Measurements from ENCODE around the gene PFKFB4. TPM values are rescaled to one million over a fixed set of nuclear protein-coding genes. Genes with fewer than 3 reads are reported as not detected.
"Not testable (repeated sequence)": the region's sequence is repeated elsewhere in the genome, so short reads cannot be mapped to it uniquely, and the experiment has no call there.

The PFKFB4 gene
- total RNA-seq, 3 donors from 2014 or later (not counting 1 experiment from before 2014, with no cell fraction given), result 2.4 to 4.3 (median 3.6) TPM

DNA sequence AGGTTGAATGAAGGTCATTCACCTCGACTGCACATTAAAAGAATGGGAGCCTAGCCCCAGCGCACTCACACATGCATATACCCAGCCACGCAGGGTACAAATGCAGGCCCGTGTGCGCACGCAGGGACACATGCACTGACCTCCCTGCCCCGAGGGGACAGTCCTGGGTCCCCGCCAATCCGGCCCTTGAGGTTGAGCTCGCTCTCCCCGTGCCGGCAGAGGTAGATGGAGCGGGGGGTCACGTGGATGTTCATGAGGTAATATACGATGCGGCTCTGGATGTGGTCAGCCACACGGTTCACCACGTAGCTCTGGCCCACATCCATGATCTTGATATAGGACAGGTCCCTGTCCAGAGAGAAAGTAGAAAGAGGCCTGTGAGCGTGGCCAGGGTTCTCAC lies 20.5 kb downstream of the PFKFB4 start:
- intact Hi-C loops (cut with micrococcal nuclease), result no loop called here
- H3K36me3 Mint-ChIP-seq, result no peaks in the 10 kb centered on the region
- H3K27me3 Mint-ChIP-seq (ENCODE audit: low read depth in 2 of 2), result no peaks in the 10 kb centered on the region
- Histone ChIP-seq H3K9me3 (ENCODE audit: control insufficient read depth, insufficient read depth, low read length) (no peaks in the 10 kb centered on the region), H3K27me3 (ENCODE audit: control insufficient read depth, insufficient read depth, low read length) (no peaks in the 10 kb centered on the region), H3K27ac (ENCODE audit: low read length) (no peak overlapping the region), H3K36me3 (ENCODE audit: control insufficient read depth, insufficient read depth, low read length) (no peaks in the 10 kb centered on the region), H3K4me3 (ENCODE audit: low read length) (no peak overlapping the region), H3K4me1 (ENCODE audit: control insufficient read depth, insufficient read depth, low read length) (no peaks in the 10 kb centered on the region)
- no peak for DNase-seq
- 78% methylated on average over 19 of the region's 19 CpGs for WGBS (ENCODE audit: insufficient coverage)
- H3K4me3 Mint-ChIP-seq, result no peak overlapping the region
- H3K9me3 Mint-ChIP-seq, result no peaks in the 10 kb centered on the region
- no peaks in the 10 kb centered on the region for H3K4me1 Mint-ChIP-seq
- ATAC-seq, result peak in 1 of 3 donors; percentile 37
- TF ChIP-seq, protein P1, sequence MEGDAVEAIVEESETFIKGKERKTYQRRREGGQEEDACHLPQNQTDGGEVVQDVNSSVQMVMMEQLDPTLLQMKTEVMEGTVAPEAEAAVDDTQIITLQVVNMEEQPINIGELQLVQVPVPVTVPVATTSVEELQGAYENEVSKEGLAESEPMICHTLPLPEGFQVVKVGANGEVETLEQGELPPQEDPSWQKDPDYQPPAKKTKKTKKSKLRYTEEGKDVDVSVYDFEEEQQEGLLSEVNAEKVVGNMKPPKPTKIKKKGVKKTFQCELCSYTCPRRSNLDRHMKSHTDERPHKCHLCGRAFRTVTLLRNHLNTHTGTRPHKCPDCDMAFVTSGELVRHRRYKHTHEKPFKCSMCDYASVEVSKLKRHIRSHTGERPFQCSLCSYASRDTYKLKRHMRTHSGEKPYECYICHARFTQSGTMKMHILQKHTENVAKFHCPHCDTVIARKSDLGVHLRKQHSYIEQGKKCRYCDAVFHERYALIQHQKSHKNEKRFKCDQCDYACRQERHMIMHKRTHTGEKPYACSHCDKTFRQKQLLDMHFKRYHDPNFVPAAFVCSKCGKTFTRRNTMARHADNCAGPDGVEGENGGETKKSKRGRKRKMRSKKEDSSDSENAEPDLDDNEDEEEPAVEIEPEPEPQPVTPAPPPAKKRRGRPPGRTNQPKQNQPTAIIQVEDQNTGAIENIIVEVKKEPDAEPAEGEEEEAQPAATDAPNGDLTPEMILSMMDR (IDR thresholded peaks at IDR 0.05), result no peak
- H3K27ac Mint-ChIP-seq, result no peak overlapping the region

DNA sequence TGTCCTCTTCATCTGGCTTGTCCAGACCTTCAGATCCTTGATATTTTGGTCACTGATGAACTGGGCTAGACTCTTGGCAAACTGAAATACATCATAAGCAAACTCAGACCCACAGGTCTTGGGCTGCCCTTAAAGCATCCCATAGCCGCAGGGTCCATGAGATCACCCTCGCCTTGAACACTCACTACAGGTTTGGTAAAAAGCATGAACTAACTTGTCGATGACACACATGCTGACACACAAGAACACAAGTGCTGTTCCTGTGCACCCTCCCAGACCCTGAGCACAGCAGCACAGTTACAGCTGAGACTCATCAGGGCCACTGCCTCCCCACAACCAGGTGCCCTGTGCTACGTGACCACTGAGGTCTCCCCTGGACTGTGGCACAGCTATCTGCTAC lies 21.0 kb downstream of the PFKFB4 start:
- Mint-ChIP-seq H3K27ac (no peak overlapping the region), H3K9me3 (no peaks in the 10 kb centered on the region), H3K27me3 (ENCODE audit: low read depth in 2 of 2) (no peaks in the 10 kb centered on the region), H3K4me1 (no peaks in the 10 kb centered on the region), H3K4me3 (no peak overlapping the region), H3K36me3 (no peaks in the 10 kb centered on the region)
- H3K4me1 ChIP-seq (ENCODE audit: control insufficient read depth, insufficient read depth, low read length), result no peaks in the 10 kb centered on the region
- no peak overlapping the region for H3K4me3 ChIP-seq (ENCODE audit: low read length)
- 90% methylated on average over 4 of the region's 4 CpGs for WGBS (ENCODE audit: insufficient coverage)
- H3K27ac ChIP-seq (ENCODE audit: low read length), result no peak overlapping the region
- TF ChIP-seq, protein P1 (IDR thresholded peaks at IDR 0.05), result no peak
- H3K36me3 ChIP-seq (ENCODE audit: control insufficient read depth, insufficient read depth, low read length), result no peaks in the 10 kb centered on the region
- DNase-seq, result no peak
- intact Hi-C loops (cut with micrococcal nuclease), result no loop called here
- peak in 1 of 3 donors; percentile 32 for ATAC-seq
- H3K27me3 ChIP-seq (ENCODE audit: control insufficient read depth, insufficient read depth, low read length), result no peaks in the 10 kb centered on the region
- H3K9me3 ChIP-seq (ENCODE audit: control insufficient read depth, insufficient read depth, low read length), result no peaks in the 10 kb centered on the region

DNA sequence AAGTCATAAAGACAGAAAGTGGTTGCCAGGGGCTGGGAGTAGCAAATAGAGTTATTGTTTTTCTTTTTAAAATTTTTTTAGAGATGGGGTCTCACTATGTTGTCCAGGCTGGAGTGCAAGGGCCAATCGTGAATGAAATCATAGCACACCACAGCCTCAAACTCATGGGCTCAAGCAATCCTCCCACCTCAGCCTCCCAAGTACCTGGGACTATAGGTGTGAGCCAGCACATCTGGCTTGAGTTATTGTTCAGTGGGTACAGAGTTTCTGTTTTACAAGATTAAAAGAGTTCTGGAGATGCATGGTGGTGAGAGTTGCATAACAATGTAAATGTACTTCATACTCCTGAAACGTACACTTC lies 23.6 kb downstream of the PFKFB4 start:
- Mint-ChIP-seq H3K36me3 (no peaks in the 10 kb centered on the region), H3K9me3 (no peaks in the 10 kb centered on the region), H3K27ac (no peak overlapping the region), H3K4me1 (no peaks in the 10 kb centered on the region), H3K27me3 (ENCODE audit: low read depth in 2 of 2) (no peaks in the 10 kb centered on the region), H3K4me3 (no peak overlapping the region)
- H3K27ac ChIP-seq (ENCODE audit: low read length), result no peak overlapping the region
- no peaks in the 10 kb centered on the region for H3K27me3 ChIP-seq (ENCODE audit: control insufficient read depth, insufficient read depth, low read length)
- no peak overlapping the region for H3K4me3 ChIP-seq (ENCODE audit: low read length)
- no peak for DNase-seq
- H3K9me3 ChIP-seq (ENCODE audit: control insufficient read depth, insufficient read depth, low read length), result no peaks in the 10 kb centered on the region
- intact Hi-C loops (cut with micrococcal nuclease), result no loop called here
- TF ChIP-seq, protein P1 (IDR thresholded peaks at IDR 0.05), result no peak
- no peak for ATAC-seq
- no CpG with 5 or more reads among the region's 2 CpGs for WGBS (ENCODE audit: insufficient coverage)
- no peaks in the 10 kb centered on the region for H3K36me3 ChIP-seq (ENCODE audit: control insufficient read depth, insufficient read depth, low read length)
- no peaks in the 10 kb centered on the region for H3K4me1 ChIP-seq (ENCODE audit: control insufficient read depth, insufficient read depth, low read length)

DNA sequence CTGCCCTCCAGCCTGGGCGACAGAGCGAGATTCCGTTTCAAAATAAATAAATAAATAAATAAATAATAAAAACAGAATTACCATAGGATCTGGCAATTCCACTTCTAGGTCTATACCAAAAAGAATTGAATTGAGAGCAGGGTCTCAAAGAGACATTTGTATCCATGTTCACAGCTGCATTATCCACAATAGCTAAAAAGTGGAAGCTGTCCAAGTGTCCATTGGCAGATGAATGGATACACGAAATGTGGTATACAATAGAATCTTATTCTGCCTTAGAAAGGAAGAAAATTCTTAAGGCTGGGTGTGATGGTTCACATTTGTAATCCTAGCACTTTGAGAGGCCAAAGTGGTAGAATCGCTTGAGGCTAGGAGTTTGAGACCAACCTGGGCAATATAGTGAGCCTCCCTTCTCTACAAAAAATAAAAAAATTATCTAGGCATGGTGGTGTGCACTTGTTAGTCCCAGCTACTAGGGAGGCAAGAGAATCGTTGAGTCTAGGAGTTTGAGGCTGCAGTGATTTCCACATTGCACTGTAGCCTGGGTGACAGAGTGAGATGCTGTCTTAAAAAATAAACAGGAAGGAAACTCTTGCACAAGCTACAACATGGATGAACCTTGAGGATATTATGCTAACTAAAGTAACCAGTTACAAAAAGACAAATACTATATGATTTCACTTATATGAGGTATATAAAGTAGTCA lies 24.2 kb downstream of the PFKFB4 start:
- Histone ChIP-seq H3K36me3 (ENCODE audit: control insufficient read depth, insufficient read depth, low read length) (no peaks in the 10 kb centered on the region), H3K4me1 (ENCODE audit: control insufficient read depth, insufficient read depth, low read length) (no peaks in the 10 kb centered on the region), H3K27ac (ENCODE audit: low read length) (no peak overlapping the region), H3K9me3 (ENCODE audit: control insufficient read depth, insufficient read depth, low read length) (no peaks in the 10 kb centered on the region), H3K4me3 (ENCODE audit: low read length) (no peak overlapping the region), H3K27me3 (ENCODE audit: control insufficient read depth, insufficient read depth, low read length) (no peaks in the 10 kb centered on the region)
- no peaks in the 10 kb centered on the region for H3K9me3 Mint-ChIP-seq
- H3K36me3 Mint-ChIP-seq, result no peaks in the 10 kb centered on the region
- no peaks in the 10 kb centered on the region for H3K27me3 Mint-ChIP-seq (ENCODE audit: low read depth in 2 of 2)
- H3K4me3 Mint-ChIP-seq, result no peak overlapping the region
- no peak overlapping the region for H3K27ac Mint-ChIP-seq
- DNase-seq, result no peak
- no peaks in the 10 kb centered on the region for H3K4me1 Mint-ChIP-seq
- TF ChIP-seq, protein P1 (IDR thresholded peaks at IDR 0.05), result no peak
- intact Hi-C loops (cut with micrococcal nuclease), result no loop called here
- 84% methylated on average over 3 of the region's 6 CpGs for WGBS (ENCODE audit: insufficient coverage)
- no peak for ATAC-seq

DNA sequence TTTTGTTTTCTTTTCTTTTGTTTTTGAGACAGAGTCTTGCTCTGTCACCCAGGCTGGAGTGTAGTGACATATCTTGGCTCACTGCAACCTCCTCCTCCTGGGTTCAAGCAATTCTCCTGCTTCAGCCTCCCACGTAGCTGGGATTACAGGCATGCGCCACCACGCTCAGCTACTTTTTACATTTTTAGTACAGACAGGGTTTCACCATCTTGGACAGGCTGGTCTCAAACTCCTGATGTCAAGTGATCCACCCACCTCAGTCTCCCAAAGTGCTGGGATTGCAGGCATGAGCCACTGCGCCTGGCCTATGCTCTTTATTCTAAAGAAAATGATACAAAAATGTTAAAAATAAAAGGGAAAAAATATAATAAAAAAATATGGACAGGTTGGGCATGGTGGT lies 25.9 kb downstream of the PFKFB4 start:
- H3K27ac Mint-ChIP-seq; H3K9me3 ChIP-seq (ENCODE audit: control insufficient read depth, insufficient read depth, low read length); H3K36me3 ChIP-seq (ENCODE audit: control insufficient read depth, insufficient read depth, low read length); H3K4me1 ChIP-seq (ENCODE audit: control insufficient read depth, insufficient read depth, low read length); H3K4me1 Mint-ChIP-seq; H3K4me3 Mint-ChIP-seq; H3K27me3 ChIP-seq (ENCODE audit: control insufficient read depth, insufficient read depth, low read length); H3K9me3 Mint-ChIP-seq; H3K27ac ChIP-seq (ENCODE audit: low read length); H3K4me3 ChIP-seq (ENCODE audit: low read length); H3K27me3 Mint-ChIP-seq (ENCODE audit: low read depth in 2 of 2); intact Hi-C loops (cut with micrococcal nuclease); H3K36me3 Mint-ChIP-seq; DNase-seq; ATAC-seq: not testable (repeated sequence)
- WGBS (ENCODE audit: insufficient coverage), result 97% methylated on average over 4 of the region's 4 CpGs
